ENCODE measurements around the gene RUNX2. TPM values are rescaled to one million over a fixed set of nuclear protein-coding genes. Genes with fewer than 3 reads are reported as not detected.

Gene RUNX2
- total RNA-seq, 4 donors from 2014 or later: 1.00 to 8.1 (median 3.6) TPM

DNA sequence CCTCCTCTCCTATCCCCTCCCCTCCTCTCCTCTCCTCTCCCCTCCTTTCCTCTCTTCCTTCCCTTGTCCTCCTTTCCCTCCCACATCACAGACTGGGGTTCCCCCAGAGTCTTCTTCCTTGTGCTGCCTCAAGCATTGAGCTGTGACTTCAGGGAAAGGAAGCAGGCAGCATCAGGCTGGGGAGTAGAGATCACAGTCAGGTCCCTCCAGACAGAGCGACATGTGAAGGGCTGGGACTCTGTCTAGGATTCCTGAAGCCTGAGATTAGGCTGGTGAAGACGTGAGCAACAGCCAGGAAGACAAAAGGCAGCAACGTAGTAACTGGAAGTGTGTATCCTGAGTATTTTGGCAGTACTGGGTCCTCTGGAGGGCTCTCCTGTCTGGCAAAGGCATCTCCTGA lies 315.0 kb downstream of the RUNX2 start:
- no peak for TF ChIP-seq EP300 (IDR thresholded peaks at IDR 0.05; ENCODE audit: low read depth)
- intact Hi-C loops (cut with DNase I; ENCODE audit: low total_unique reads) (no loop called here), in situ Hi-C loops (cut with MboI; ENCODE audit: low pct_ligation_motif_present in 1 of 4, low pct_unique_long_range_greater_than_20kb in 1 of 4, low sequenced_read_pairs in 3 of 4) (no loop called here)
- 88% methylated on average over 3 of the region's 3 CpGs; no CpG with 5 or more reads in 1 of the 2 donors for WGBS, 2 donors (ENCODE audit: low coverage in 1 of 2)
- no peaks in the 10 kb centered on the region for H3K4me1 ChIP-seq
- no peaks in the 10 kb centered on the region for H3K9me3 ChIP-seq
- no peaks in the 10 kb centered on the region for H3K36me3 ChIP-seq
- H3K4me3 ChIP-seq: no peak overlapping the region
- H3K27ac ChIP-seq: no peak overlapping the region
- no peaks in the 10 kb centered on the region for H3K27me3 ChIP-seq
- no peak for DNase-seq

GRCh38 chr6:45644720-45645119 lies 316.6 kb downstream of the RUNX2 start:
- Histone ChIP-seq H3K9me3 (no peaks in the 10 kb centered on the region), H3K27me3 (no peaks in the 10 kb centered on the region), H3K27ac (no peak overlapping the region), H3K36me3 (no peaks in the 10 kb centered on the region), H3K4me1 (no peaks in the 10 kb centered on the region), H3K4me3 (no peak overlapping the region)
- in situ Hi-C loops (cut with MboI; ENCODE audit: low pct_ligation_motif_present in 1 of 4, low pct_unique_long_range_greater_than_20kb in 1 of 4, low sequenced_read_pairs in 3 of 4) (no loop called here), intact Hi-C loops (cut with DNase I; ENCODE audit: low total_unique reads) (no loop called here)
- no peak for DNase-seq
- TF ChIP-seq, protein P1, sequence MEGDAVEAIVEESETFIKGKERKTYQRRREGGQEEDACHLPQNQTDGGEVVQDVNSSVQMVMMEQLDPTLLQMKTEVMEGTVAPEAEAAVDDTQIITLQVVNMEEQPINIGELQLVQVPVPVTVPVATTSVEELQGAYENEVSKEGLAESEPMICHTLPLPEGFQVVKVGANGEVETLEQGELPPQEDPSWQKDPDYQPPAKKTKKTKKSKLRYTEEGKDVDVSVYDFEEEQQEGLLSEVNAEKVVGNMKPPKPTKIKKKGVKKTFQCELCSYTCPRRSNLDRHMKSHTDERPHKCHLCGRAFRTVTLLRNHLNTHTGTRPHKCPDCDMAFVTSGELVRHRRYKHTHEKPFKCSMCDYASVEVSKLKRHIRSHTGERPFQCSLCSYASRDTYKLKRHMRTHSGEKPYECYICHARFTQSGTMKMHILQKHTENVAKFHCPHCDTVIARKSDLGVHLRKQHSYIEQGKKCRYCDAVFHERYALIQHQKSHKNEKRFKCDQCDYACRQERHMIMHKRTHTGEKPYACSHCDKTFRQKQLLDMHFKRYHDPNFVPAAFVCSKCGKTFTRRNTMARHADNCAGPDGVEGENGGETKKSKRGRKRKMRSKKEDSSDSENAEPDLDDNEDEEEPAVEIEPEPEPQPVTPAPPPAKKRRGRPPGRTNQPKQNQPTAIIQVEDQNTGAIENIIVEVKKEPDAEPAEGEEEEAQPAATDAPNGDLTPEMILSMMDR (IDR thresholded peaks at IDR 0.05): no peak
- no peak for TF ChIP-seq POLR2A (IDR thresholded peaks at IDR 0.05)

DNA sequence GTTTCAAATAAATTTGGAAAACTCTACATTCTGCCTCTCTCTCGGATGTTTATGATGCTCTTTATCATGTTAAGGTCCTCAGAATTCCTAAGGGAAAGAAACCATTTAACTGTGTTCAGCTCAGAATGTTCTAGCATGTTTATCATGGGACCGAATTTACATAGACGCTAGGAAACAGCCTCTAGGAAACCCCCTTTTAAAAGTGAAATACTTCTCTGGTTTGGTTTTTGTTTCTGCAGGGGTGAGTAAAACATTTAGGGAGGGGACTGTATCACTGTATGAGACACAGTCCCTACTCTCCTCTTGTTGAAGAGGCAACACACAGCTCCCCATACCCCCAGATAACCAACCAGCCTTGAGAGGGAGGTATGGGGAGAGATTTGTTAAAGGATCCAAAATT lies 317.2 kb downstream of the RUNX2 start:
- TF ChIP-seq POLR2A (IDR thresholded peaks at IDR 0.05) (no peak), POLR2AphosphoS5 (IDR thresholded peaks at IDR 0.05) (no peak), EP300 (IDR thresholded peaks at IDR 0.05; ENCODE audit: low read depth) (no peak)
- TF ChIP-seq, protein P1 (IDR thresholded peaks at IDR 0.05): no peak
- Histone ChIP-seq H3K27ac (no peak overlapping the region), H3K27me3 (no peaks in the 10 kb centered on the region), H3K36me3 (no peaks in the 10 kb centered on the region), H3K9me3 (no peaks in the 10 kb centered on the region), H3K4me3 (no peak overlapping the region), H3K4me1 (no peaks in the 10 kb centered on the region)
- intact Hi-C loops (cut with DNase I; ENCODE audit: low total_unique reads) (no loop called here), in situ Hi-C loops (cut with MboI; ENCODE audit: low pct_ligation_motif_present in 1 of 4, low pct_unique_long_range_greater_than_20kb in 1 of 4, low sequenced_read_pairs in 3 of 4) (no loop called here)
- 72 to 100% methylated on average over 3 of the region's 3 CpGs for WGBS, 2 donors (ENCODE audit: low coverage in 1 of 2)
- DNase-seq: no peak

DNA sequence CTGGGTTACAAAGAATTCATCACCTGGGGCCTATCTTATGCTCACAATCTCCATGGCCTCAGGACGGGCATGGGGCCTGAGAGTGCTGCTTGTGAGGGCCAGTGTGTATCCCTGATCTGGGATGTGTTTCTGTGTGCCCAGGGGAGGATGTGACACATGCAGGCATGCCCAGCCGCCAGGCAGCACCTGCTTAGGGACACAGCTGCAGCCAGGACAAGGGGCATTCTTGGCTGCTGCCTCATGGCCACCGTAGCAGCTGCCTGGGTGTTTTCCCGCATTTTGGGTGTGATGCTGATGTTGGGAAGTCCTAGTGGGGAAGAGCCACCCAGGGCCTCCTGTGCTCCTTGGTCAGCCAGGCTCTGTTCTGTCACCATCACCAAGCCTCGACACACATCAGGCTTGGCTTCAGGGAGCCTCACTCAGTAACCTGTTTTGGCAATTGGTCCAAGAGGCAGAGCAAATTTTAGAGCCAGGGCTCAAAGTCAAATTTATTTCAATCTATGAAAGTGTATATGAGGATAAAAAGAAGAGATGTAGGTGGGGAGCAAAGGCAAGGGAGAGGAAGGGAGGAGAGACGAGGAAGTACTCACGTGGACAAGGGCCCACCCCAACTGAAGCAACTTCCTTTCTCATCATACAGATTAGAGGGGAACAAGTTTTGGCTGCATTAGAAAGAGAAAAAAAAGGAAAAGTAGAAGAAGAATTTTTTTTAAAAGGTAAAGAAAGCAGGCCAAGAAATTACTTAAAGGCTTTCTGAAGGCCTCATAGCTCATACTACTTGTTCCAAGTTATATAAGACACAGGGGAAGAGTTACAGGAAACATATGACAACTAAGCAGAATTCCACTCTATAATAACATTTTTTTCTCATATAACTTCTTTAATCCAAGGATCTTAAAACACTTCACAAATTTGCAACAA lies 319.5 kb downstream of the RUNX2 start:
- no peaks in the 10 kb centered on the region for H3K36me3 ChIP-seq
- H3K27me3 ChIP-seq: no peaks in the 10 kb centered on the region
- no peak overlapping the region for H3K4me3 ChIP-seq
- no peak for DNase-seq
- intact Hi-C loops (cut with DNase I; ENCODE audit: low total_unique reads): no loop called here
- no peak overlapping the region for H3K27ac ChIP-seq
- 78 to 85% methylated on average over 4 to 7 of the region's 7 CpGs for WGBS, 2 donors (ENCODE audit: low coverage in 1 of 2)
- H3K4me1 ChIP-seq: no peaks in the 10 kb centered on the region
- in situ Hi-C loops (cut with MboI; ENCODE audit: low pct_ligation_motif_present in 1 of 4, low pct_unique_long_range_greater_than_20kb in 1 of 4, low sequenced_read_pairs in 3 of 4): no loop called here
- TF ChIP-seq POLR2AphosphoS5 (IDR thresholded peaks at IDR 0.05): no peak
- TF ChIP-seq, protein P1 (IDR thresholded peaks at IDR 0.05): no peak
- no peak for TF ChIP-seq POLR2A (IDR thresholded peaks at IDR 0.05)
- TF ChIP-seq EP300 (IDR thresholded peaks at IDR 0.05; ENCODE audit: low read depth): no peak
- no peaks in the 10 kb centered on the region for H3K9me3 ChIP-seq

GRCh38 chr6:45648262-45648620 lies 320.1 kb downstream of the RUNX2 start:
- intact Hi-C loops (cut with DNase I; ENCODE audit: low total_unique reads) (no loop called here), in situ Hi-C loops (cut with MboI; ENCODE audit: low pct_ligation_motif_present in 1 of 4, low pct_unique_long_range_greater_than_20kb in 1 of 4, low sequenced_read_pairs in 3 of 4) (no loop called here)
- WGBS, 2 donors (ENCODE audit: low coverage in 1 of 2): 75 to 85% methylated on average over 3 to 5 of the region's 5 CpGs

More at GRCh38 chr6:45648262-45648620, 320.1 kb downstream of the RUNX2 start:
- DNase-seq: no peak
- no peaks in the 10 kb centered on the region for H3K27me3 ChIP-seq
- H3K4me1 ChIP-seq: no peaks in the 10 kb centered on the region
- TF ChIP-seq, protein P1 (IDR thresholded peaks at IDR 0.05): no peak
- no peak for TF ChIP-seq POLR2A (IDR thresholded peaks at IDR 0.05)
- TF ChIP-seq EP300 (IDR thresholded peaks at IDR 0.05; ENCODE audit: low read depth): no peak
- no peak for TF ChIP-seq POLR2AphosphoS5 (IDR thresholded peaks at IDR 0.05)
- no peaks in the 10 kb centered on the region for H3K9me3 ChIP-seq
- no peak overlapping the region for H3K27ac ChIP-seq
- no peak overlapping the region for H3K4me3 ChIP-seq
- H3K36me3 ChIP-seq: no peaks in the 10 kb centered on the region
